HG03175 (cell line): Measurements from ENCODE around the gene GRIN1.

ENCODE experiments used
- ATAC-seq: cut with Tn5 transposase; IDR thresholded peaks from one replicate; pipeline ENCODE4 v1.9.1; 2021; ENCODE audit warnings: mild to moderate bottlenecking, moderate library complexity; ENCODE audit not compliant: unreplicated experiment

Gene GRIN1

DNA sequence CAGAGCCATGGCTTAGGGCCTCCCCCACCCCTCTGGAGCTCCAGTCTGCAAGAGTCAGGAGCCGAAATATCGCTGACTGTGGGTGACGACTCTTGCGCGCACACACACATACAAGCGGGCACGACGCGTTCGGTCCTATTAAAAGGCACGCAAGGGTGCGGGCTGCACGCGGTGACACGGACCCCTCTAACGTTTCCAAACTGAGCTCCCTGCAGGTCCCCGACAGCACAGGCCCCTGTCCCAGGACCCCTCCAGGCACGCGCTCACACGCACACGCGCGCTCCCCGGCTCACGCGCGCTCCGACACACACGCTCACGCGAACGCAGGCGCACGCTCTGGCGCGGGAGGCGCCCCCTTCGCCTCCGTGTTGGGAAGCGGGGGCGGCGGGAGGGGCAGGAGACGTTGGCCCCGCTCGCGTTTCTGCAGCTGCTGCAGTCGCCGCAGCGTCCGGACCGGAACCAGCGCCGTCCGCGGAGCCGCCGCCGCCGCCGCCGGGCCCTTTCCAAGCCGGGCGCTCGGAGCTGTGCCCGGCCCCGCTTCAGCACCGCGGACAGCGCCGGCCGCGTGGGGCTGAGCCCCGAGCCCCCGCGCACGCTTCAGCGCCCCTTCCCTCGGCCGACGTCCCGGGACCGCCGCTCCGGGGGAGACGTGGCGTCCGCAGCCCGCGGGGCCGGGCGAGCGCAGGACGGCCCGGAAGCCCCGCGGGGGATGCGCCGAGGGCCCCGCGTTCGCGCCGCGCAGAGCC lies at the start of gene GRIN1:
TSS of gene GRIN1 (plus strand) at position 433 of the 746 bp plus-strand sequence. CDS start 333 bp downstream, outside the sequence.
- ATAC-seq: no peak

DNA sequence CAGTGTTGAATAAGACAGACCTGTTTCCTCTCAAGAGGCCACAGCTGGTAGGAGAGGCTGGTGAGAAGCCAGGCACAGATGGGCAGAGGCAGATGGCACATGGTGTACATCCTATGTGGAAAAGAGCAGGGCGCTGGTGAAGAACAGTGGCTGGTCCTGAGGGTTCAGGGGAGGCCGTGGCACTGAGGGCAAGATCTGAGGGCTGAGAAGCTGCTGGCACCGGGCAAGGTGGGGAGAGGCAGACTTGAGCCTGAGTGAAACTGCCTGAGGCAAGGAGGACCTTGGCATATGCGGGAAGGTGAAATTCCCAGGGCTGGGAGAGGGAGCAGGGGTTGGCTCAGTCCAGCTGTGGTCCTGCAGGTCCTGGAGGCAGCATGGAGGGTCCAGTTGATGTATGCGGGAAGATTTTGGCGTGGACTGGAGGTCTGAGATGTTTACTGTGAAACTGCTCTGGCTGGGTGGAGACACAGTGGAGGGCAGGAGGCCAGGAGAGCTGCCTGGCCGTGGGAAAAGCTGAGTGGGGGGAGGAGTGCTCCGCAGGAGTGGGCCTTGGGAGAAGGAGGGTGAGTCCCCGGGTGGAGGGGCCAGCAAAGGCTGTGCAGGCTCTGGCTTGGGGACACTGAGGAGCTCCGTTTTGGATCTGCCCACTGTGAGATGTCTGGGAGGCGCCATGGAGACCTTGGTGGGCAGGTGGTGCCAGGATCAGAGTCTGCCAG lies 49.6 kb upstream of the GRIN1 start:
- no peak for ATAC-seq

DNA sequence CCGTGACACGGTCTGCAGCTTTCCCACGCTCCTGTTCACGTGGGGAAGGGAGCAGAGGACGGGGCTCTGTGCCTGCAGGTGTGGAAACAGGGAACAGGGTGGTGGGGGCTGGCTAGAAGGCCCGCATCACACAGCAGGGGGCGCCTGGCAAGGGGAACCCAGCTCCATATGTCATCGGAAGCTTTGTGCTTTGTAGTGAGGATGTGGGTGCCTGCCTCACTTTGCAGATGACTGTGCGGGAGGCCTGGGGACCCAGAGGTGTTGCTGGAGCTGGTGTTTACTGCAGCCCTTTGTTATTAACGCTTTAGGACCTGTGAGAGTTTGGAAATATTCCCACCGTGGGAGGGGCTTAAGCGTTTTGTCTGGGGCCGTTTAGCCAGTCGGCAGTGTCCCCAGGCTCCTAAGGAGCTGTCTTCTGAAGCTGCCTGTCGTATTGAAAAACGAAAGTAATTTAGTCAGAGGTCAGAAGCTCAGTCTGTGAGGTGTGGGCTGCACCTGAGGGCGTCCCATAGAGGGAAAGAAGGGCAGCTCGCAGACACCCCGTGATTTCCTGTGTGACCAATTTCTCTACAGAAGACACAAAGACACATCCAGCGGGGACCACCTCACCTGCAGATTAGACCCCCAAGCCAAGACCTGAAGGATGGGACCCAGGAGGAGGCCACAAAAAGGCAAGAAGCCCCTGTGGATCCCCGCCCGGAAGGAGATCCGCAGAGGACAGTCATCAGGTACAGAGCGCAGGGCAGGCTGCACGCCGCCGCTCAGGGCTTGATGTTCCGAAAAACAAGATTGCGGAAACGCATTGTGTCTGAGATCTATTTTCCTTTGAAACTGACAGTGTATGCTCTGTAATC lies 43.1 kb upstream of the GRIN1 start:
- peak; percentile 84 for ATAC-seq

DNA sequence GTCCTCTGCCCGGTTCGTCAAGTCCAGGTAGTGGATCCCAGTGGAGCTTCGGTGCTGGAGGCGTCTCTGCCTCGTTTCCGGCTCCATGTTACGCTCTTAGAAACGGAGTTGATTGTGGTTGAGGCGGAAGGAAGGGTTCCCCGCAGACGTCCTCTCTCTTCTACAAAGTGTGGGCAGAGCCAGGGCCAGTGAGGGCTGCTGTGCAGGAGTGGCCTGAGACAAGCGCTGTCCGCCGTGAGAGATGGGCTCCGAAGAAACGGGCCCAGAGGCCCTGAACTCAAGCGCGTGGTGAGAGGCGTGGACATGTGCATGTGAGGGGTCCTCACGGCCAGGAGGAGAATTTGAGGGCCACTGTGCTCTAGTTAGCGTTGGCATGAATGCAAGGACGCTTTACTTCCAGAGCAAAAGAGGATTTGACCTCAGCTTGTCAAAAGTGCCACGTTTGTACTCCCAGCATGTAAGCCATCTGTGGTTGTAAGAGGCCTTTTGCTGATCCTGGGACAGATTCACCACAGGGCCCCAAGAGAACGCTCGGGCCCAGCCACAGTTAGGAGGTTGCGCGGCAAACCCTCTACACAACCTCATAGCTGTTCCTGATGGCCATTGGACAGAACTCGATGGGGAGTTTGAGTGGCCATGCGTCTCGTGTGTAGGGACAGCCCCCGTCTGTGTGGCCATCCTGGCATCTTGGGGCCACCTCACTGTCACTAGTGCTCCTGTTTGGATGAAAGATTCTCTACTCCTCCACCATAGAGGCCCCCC lies 42.0 kb upstream of the GRIN1 start:
- no peak for ATAC-seq

DNA sequence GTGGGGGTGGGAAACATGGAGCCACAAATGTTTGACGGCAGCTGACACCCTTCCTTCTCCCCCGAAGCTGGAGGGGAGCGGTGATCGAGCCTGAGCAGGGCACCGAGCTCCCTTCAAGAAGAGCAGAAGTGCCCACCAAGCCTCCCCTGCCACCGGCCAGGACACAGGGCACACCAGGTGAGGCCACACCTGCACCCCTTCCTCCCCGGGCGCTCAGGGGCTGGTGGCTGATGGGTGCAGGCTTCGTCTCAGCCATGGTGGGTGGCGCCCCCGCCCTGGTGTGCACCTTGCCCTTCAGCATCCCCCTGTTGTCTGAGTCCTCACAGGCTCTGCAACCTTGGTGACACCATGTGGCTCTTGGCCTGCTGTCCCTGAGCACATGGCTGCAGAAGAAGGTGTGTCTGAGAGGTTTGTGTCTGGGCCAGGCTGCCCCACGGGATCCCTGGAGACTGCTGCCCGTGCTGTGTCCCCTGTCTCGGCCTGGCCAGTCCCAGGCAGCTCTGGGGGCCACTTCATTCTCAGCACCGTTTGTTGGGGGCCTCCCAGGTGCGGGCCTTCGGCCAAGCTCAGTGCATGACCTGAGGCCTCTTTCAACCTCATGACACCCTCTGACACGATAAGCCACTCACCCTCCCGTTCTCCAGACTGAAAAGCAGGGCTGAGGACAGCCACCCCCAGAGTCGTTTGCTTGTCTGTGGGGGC lies 41.0 kb upstream of the GRIN1 start:
- no peak for ATAC-seq

DNA sequence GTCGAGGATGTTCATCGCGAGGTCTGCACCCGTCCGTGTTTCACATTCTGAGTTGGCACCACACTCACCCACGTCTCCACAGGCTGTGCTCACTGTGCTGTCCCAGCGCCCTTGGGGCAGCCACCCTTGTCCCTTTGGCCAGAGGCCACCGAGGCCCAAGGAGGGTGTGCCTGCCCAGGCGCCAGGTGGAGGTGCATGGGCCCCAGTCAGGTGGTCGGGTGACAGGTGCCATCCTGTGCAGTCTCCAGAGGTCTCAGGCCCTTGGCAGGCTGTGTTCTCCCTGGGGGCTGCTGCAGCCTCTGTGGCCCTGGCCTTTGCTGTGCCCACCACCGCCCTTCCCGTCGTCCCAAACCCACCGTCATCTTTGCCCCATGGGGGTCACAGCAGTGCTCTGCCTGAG lies 39.7 kb upstream of the GRIN1 start:
- no peak for ATAC-seq

DNA sequence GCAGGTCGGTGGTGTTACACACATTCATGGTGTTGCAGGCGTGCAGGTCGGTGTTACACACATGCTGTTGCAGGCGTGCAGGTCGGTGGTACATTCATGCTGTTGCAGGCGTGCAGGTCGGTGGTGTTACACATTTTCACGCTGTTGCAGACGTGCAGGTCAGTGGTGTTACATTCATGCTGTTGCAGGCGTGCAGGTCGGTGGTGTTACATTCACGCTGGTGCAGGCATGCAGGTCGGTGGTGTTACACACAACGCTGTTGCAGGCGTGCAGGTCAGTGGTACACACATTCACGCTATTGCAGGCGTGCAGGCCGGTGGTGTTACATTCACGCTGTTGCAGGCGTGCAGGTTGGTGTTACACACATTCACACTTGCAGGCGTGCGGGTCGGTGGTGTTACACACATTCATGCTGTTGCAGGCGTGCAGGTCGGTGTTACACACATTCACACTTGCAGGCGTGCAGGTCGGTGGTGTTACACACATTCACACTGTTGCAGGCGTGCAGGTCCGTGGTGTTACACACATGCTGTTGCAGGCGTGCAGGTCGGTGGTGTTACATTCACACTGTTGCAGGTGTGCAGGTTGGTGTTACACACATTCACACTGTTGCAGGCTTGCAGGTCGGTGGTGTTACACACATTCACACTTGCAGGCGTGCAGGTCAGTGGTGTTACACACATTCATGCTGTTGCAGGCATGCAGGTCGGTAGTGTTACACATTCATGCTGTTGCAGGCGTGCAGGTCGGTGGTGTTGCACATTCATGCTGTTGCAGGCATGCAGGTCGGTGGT lies 35.6 kb upstream of the GRIN1 start:
- no peak for ATAC-seq

DNA sequence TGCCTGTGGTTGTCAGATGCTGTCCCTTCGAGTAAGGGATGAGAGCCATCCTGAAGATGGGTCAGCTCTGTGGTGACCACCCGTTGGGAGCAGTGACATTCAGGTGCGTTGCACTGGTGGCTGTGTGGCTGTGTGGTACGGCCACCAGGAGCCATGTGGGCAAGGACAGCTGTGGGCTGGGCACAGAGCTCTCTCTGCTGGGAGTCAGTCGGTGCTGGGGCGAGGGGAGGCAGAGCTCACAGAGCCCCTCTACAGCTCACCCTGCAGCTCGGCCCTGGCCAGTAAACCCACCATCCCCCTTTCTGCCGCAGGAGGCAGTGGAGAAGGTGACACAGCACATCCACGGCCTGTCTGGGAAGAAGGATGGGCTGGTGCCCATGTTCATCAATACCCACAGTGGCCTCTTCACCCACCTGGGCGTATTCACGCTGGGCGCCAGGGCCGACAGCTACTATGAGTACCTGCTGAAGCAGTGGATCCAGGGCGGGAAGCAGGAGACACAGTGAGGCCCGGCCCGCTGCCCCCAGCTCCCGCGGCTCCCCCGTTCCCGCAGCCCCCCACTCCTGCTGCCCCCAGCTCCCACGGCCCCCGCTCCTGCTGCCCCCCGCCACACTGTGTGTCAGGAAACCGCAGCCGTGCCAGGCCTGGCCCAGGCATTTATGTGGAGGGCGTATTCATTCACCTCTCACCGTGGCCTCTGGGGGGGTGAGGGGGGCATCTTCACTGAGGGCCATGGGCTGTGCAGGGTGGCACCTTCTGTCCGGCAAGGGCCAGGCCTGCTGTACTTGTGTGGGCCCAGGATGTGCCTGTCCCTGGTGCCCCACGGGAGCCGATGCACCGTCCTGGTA lies 32.9 kb upstream of the GRIN1 start:
- ATAC-seq: no peak

DNA sequence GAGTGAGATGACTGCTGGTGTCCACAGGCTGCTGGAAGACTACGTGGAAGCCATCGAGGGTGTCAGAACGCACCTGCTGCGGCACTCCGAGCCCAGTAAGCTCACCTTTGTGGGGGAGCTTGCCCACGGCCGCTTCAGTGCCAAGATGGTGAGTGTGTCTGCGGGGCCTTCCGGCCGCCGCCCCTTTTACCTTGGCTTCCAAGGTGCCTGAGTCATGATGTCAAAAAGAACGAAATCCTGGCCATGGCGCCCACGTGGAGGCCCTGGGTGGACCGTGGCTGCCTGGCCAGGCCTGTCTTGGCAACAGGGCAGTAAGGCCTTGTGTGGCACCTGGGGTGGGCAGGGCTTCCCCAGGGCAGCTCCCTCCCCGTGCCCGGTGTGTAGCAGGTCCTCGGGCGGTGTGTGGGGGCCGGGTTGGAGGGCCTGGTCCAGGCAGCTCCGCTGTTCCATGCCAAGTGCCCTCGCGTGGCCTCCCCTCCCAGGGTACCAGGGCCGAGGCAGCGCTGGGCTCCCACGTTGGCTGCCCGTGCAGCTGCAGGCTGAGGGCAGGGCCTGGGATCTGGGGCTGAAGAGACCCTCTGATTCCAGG lies 32.2 kb upstream of the GRIN1 start:
- ATAC-seq: no peak

DNA sequence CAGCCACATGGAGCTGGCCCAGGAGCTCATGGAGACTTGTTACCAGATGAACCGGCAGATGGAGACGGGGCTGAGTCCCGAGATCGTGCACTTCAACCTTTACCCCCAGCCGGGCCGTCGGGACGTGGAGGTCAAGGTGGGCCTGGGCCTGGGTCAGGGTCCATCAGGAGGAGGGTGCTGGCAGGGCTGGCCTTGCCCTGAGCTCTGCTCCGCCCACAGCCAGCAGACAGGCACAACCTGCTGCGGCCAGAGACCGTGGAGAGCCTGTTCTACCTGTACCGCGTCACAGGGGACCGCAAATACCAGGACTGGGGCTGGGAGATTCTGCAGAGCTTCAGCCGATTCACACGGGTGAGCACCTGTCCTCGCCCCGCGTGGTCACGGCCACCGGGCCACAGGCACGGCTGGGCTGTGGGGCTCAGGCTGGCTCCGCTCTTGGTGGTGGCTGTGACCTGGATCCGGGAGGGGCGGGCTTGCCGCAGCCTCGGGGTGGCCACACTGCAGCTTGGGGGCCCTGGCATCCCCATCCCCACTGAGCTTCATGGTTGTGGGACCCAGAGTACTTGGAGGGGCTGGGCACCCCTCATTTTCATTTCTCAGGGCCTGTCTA lies 31.5 kb upstream of the GRIN1 start:
- ATAC-seq: no peak

DNA sequence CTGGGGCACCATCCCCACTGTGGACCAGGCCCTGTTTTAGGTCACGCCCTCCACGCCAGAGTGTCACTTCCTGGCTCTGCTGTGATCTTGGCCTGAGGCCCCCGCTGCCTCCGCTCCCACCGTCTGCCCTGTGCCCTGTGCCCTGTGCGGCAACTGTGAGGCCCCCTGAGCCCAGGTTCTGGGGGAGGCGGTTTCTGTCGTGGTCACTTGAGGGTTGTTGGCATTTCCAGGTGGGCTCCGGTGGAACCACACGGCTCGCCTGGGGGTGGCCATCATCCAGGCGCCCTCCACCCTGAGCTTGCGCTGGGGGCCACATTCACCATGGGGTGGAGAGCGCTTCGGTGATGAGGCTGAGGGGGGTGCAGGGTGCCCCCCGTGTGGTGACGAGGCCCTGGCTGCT lies 31.0 kb upstream of the GRIN1 start:
- no peak for ATAC-seq

DNA sequence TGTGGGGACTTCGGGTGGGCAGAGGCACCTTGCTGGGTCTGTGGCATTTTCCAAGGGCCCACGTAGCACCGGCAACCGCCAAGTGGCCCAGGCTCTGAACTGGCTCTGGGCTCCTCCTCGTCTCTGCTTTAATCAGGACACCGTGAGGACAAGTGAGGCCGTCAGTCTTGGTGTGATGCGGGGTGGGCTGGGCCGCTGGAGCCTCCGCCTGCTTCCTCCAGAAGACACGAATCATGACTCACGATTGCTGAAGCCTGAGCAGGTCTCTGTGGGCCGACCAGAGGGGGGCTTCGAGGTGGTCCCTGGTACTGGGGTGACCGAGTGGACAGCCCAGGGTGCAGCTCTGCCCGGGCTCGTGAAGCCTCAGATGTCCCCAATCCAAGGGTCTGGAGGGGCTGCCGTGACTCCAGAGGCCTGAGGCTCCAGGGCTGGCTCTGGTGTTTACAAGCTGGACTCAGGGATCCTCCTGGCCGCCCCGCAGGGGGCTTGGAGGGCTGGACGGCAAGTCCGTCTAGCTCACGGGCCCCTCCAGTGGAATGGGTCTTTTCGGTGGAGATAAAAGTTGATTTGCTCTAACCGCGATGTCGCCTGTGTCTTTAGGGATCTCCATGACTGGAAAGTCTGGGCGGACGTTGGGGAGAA lies 30.2 kb upstream of the GRIN1 start:
- no peak for ATAC-seq

DNA sequence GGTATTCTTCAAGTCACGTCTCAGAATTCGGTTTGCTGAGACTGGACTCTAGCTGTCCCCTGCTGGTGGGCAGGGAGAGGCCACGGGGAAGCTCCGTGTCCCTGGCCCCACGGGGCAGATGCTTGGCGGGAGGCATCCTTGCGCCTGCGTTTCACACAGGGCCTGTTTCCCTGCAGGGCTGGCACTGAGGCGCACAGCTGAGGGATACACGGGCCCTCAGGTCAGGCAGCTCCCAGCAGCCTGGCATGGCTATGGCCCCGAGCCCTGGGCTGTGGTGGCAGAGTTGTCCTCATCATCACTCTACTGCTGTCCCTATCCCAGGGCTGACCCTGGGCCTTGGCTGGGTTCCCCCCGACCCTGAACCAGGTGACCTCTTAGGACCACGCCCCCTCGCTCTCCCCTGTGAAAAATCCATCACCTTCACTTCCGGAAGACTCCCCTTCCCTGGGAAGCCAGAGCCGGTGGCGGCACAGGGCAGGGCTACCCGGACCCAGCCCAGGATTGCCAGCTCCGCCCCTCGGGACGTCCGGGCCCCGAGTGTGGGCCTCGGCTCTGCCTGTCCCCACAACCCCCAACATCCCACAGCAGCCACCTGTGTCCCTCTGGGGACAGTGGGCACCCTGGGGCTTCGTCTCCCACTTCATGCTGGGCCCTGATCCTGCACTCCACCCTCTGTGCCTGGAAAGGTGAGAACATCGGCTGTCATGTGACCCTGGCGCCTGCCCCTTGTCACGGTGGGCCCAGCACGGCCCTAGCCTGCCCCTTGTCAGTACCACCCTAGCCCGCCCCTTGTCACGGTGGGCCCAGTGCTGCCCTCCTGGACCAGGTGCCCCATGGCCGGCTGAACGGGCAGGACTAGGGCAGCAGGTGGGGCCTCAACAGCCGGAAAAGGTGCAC lies 29.5 kb upstream of the GRIN1 start:
- no peak for ATAC-seq

DNA sequence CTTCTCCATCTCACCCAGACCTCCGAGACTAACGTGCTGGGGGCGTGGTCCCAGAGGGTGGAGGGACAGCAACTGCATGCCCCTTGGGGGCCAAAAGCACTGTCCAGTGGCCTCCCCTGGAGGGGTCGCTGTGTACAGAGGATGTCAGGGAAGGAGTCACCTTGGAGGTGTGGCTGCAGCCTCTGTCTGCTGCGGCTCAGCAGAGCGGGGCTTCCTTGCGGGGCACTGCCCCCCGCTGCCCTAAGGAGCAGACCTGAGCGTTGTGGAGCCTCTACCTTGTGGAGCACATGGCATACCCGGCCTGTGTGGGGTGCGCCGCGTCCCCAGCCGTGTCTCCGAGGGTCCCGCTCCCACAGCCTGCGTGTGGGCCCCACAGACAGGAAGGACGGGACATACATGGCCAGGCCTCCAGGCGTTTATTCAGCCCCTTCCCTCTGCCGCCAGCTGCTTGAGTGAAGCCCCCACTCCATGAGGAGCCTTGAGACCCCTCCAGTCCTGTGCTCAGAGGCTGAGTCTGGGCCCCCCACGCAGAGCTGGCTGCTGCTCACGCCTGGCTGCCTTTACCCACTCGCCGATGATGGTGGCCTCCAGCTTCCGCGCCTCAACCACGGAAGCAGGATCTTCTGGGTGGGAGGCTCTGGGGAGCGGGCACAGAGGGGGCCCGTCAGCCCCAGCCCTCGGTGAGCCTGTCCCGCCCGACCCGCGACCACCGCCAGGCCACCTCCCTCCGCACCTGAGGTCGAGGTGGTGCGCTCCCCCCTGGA lies 28.6 kb upstream of the GRIN1 start:
- ATAC-seq: no peak
